HCT116 (cell line): Measurements from ENCODE around the gene SSU72.

ENCODE experiments used
- CTCF ChIP-seq, 3 experiments: fragments of 200-600 bp in 1 of 3; sonication (generic) in 1 of 3; IDR thresholded peaks in 2 of 3; conservative IDR thresholded peaks in 1 of 3; 2 replicates each; pipeline ENCODE4 v1.5.1; 2012 to 2017; ENCODE audit warnings: low read depth in 2 of 3, low read length in 2 of 3, antibody characterized with exemption in 1 of 3, borderline replicate concordance in 1 of 3, control low read depth in 1 of 3, mild to moderate bottlenecking in 1 of 3, mixed read lengths in 1 of 3, mixed run types in 1 of 3, moderate library complexity in 1 of 3; ENCODE audit not compliant: insufficient read depth in 1 of 3
- EZH2 ChIP-seq: fragments of 200-600 bp; sonication (generic); IDR thresholded peaks from 2 replicates; pipeline ENCODE4 v1.6.1; 2017; ENCODE audit warnings: antibody characterized with exemption, mixed run types
- EZH2phosphoT487 ChIP-seq: fragments of 200-600 bp; IDR thresholded peaks from 2 replicates; pipeline ENCODE4 v1.6.1; 2018; ENCODE audit warnings: antibody characterized with exemption, borderline replicate concordance
- MAX ChIP-seq: IDR thresholded peaks from 2 replicates; pipeline ENCODE4 v1.6.1; 2012
- POLR2A ChIP-seq: IDR thresholded peaks from 2 replicates; pipeline ENCODE4 v1.7.0; 2011; ENCODE audit warnings: borderline replicate concordance; ENCODE audit not compliant: insufficient read depth, insufficient read length; ENCODE audit errors: extremely low read depth
- POLR2AphosphoS5 ChIP-seq: IDR thresholded peaks from 2 replicates; pipeline ENCODE4 v1.6.1; 2011; ENCODE audit warnings: mild to moderate bottlenecking, low read depth, low read length, moderate library complexity
- RAD21 ChIP-seq: IDR thresholded peaks from 2 replicates; pipeline ENCODE4 v1.6.1; 2012; ENCODE audit warnings: low read depth, mild to moderate bottlenecking
- REST ChIP-seq: IDR thresholded peaks from 2 replicates; pipeline ENCODE4 v1.6.1; 2012; ENCODE audit warnings: low read depth
- SIN3A ChIP-seq: IDR thresholded peaks from 2 replicates; pipeline ENCODE4 v1.6.1; 2012; ENCODE audit warnings: low read depth
- TCF7L2 ChIP-seq: IDR thresholded peaks from 2 replicates; pipeline ENCODE4 v1.7.0; 2011; ENCODE audit warnings: borderline replicate concordance, inconsistent platforms; ENCODE audit not compliant: insufficient read depth, insufficient read length; ENCODE audit errors: extremely low read depth
- ZBTB33 ChIP-seq: IDR thresholded peaks from 2 replicates; pipeline ENCODE4 v1.6.1; 2011; ENCODE audit warnings: mild to moderate bottlenecking, low read length, moderate library complexity; ENCODE audit not compliant: insufficient replicate concordance; ENCODE audit errors: extremely low read depth

GRCh38 chr1:1552263-1552639 lies 22.4 kb downstream of the SSU72 start:
- no peak for TF ChIP-seq POLR2A
- no peak for TF ChIP-seq RAD21
- no peak for TF ChIP-seq CTCF (IDR thresholded peaks at IDR 0.05 in 2 of 3, conservative IDR thresholded peaks at IDR 0.05 in 1 of 3; ENCODE audit: borderline replicate concordance in 1 of 3, insufficient read depth in 1 of 3, low read depth in 2 of 3, low read length in 2 of 3)
- TF ChIP-seq SIN3A = no peak
- TF ChIP-seq EZH2 = no peak
- no peak for TF ChIP-seq POLR2AphosphoS5
- no peak for TF ChIP-seq REST
- no peak for TF ChIP-seq TCF7L2
- no peak for TF ChIP-seq EZH2phosphoT487
- TF ChIP-seq ZBTB33 = no peak
- TF ChIP-seq MAX = no peak
